Pulmonary artery endothelial cell (primary cell): ENCODE measurements around the gene AQP3. TPM values are rescaled to one million over a fixed set of nuclear protein-coding genes. Genes with fewer than 3 reads are reported as not detected.
A peak's percentile ranks its signal among the peaks of the same experiment; 100 is the strongest.
"Not testable (repeated sequence)": the region's sequence is repeated elsewhere in the genome, so short reads cannot be mapped to it uniquely, and the experiment has no call there.

Source experiments
- DNase-seq: peaks from one replicate; pipeline ENCODE4 v3.0.0-alpha.2; 2011; ENCODE audit warnings: low read depth, low spot score
- total RNA-seq: library from RNA; depleted of rRNA; stranded (reverse); fragments of >200 nt; gene quantifications from 2 replicates; pipeline ENCODE4 v1.2.3, GENCODE V29; 2014

Gene AQP3
- total RNA-seq, 1 donor from 2014 or later: 0.20 TPM

DNA sequence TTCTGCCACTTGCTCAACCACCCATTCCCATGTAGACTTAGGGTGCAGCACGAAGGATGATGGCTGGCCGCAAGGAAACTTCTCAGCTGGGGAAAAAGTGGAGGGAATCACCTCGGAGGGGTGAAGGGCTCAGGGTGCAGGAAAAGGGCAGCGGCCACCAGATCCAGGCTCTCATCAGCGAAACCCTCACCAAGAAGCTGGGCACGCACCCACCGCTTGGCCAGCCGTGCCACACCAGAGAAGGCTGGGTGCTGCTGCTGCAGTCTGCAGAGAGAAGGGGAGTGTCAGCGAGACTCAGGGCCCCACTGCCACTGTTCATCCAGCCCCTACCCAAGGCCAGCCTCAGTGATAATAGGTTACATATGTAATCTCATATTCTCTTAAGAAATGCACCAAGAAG lies 17.7 kb upstream of the AQP3 start:
- no peak for DNase-seq

DNA sequence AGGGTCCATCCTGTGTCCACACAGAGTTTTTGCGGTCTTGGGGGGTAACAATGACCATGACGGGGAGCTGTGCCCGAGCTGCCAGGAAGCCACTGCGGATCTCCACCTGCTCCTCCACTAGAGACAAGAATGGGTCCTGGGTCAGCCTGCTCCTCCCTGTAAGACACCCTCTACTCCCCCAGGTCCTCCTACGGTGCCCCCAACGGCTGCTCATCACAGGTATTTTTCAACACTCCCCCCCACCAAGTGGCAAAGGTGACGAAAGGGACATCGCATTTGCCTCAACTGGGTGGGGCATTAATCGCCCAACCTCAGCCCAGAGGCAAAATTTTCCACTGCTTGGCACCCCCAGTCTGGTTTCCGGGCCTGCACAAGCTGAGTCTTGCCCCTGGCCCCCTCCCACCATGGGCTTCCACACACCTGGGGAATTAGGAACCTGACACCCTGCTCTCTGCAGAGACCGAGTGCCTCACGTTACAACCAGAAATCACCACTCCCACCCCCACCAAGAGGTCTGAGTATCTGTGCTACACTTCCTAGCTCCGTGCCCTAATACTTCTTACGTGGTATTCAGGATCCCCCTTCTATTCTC lies 16.7 kb upstream of the AQP3 start:
- DNase-seq: no peak

DNA sequence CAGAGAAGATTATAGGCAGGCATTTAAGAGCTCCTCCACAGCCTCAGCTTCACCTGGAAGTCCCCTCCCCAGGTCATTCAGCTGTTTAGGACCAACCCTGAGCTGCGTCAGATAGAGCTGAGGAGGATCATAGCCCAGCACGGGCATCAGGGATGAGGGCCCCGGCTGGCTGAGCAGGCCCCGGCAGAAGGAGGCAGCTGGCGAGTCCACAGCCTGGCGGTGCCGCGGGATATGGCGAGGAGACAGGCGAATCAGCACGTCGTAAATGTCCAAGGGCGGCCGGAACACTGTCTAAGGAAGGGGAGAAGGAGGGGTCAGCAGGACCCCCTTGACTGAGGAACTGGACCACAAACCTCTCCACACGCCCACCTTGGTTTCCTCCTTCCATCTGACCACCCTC lies 15.8 kb upstream of the AQP3 start:
- DNase-seq: no peak

DNA sequence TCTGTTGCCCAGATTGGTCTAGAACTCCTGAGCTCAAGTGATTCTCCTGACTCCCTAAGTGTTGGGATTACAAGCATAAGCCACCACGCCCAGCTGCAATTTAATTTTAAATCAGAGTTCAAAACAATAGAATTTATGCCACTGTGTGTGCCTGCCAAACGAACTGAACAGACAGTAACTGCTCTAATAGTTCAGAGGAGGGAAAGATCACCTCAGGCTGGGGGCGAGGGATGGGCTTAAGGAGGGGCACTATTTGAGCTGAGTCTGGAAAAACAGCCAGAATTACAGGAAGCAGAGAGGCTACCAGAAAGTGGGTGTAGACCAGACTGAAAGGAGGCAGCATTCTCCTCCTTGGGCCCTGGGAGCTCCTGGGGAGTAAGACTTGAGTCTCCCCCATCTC lies 14.1 kb upstream of the AQP3 start:
- DNase-seq: no peak

DNA sequence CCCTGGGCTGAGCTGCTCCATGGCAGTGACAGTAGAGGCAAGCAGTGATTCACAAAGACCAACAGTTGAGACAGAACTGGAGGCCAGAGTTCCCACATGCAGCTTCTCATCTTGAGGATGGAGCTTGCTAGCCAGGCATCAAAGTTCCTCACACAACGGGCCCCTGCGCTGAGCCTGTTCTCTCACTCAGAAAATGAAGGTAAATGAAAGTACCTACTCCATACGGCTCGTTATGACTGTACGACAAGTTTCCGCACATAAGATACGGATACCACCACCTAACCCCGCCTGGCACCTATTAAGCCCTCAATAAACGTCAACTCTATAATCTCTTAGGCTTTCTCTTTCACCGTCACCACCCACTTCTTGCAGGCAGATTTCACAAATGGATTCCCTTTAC lies 13.5 kb upstream of the AQP3 start:
- DNase-seq: no peak

DNA sequence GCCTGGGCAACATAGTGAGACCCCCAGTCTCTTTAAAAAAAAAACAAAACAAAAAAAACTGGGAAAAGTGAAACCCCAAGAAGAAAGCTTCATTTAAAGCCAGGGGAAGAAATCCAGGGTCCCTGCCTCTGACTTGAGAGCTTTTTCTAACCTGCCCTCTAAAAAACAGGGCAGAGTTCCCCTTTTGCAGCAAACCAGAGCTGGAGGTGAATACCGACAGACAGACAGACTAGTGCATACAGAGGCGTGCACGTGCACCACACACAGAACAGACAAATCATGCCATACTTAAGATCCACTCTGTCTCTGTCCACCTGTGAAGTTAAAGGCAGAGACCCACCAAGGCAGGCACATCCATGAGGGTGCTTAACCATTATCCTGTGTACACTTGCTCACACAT lies 11.7 kb upstream of the AQP3 start:
- DNase-seq: no peak

DNA sequence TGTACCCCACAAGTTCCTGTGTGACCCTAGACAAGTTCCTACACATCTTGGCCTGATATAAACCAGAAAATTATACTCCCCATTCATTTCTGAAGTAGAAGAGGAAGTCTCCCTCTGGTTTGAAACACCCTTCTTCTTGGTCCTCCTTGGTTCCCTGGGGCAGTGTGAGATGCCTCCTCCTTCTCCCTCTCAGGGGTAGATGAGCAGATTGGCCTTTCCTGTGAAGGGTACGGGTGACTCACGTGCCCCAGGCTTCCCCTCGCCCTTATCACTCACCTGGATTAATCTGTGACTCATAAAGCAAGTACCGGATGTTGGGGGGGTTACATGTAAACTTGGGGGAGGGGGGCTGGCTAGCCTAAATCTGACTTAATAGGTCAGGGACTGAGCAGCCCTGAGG lies 11.1 kb upstream of the AQP3 start:
- no peak for DNase-seq

DNA sequence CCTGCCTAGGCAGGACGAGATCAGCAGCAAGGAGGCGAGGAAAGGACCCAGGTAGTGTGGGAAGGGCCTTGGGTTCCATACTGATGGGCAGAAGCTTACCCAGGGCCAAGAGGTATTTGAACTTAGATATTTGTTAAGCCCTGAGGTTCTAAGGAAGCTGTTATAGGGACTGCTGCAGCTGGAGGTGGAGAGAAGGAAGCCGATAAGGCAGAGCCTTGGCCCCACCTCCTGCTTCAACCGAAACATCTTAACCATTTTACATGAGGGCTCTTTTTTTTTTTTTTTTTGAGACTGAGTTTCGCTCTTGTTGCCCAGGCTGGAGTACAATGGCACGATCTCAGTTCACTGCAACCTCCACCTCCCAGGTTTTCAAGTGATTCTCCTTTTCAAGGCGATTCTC lies 8.6 kb upstream of the AQP3 start:
- DNase-seq: no peak

DNA sequence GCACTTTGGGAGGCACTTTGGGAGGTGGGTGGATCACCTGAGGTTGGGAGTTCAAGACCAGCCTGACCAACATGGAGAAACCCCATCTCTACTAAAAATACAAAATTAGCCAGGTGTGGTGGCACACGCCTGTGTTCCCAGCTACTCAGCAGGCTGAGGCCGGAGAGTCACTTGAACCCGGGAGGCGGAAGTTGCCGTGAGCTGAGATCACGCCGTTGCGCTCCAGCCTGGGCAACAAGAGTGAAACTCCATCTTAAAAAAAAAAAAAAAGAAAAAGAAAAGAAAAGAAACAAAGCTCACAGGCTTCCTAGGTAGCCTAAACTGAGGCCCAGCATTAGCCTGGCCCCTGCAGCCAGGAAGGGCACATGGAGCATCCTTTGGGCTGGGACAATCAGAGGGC lies 8.1 kb upstream of the AQP3 start:
- not testable (repeated sequence) for DNase-seq

DNA sequence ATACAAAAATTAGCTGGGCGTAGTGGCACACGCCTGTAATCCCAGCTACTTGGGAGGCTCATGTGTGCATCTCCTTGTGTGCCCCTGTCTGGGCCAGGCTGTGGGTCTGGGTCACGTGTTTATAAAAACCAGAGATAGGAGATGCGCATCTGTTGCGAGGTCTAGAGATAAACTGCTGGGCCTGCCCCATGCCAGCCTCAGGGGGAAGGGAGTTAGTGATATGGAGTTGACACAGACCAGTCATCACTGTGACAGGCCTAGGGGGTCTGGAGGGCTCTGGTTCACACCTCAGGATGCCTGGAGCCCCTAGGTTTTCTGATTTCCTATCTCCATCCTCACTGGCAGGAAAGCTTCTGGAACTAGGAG lies 7.3 kb upstream of the AQP3 start:
- not testable (repeated sequence) for DNase-seq

DNA sequence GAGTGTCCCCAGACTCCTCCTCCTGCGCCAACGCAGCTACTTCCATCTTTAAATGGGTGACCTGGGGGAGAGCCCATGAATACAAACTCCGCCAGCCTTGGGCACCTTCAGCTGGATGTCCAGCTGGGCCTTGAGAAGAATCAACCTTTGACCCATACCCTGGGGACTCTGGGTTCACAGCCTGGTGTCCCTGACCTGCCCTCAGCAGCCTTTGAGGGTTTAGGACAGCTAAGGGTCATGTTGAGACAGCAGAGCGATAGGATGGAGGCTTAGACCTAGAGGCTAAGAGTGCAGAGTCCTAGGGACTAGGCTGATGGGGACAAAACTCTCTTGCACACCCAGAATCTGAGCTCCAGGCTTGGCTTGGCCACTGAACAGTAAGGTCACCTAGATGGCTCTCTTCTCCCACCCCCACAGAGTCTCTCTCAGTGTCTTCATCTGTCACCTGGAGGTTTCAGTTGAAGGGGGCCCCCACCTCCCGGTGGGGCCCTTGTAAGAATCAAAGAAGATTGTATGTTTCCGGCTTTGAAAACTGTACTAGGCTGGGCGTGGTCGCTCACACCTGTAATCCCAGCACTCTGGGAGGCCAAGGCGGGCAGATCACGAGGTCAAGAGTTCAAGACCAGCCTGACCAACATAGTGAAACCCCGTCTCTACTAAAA lies 6.7 kb upstream of the AQP3 start:
- no peak for DNase-seq

DNA sequence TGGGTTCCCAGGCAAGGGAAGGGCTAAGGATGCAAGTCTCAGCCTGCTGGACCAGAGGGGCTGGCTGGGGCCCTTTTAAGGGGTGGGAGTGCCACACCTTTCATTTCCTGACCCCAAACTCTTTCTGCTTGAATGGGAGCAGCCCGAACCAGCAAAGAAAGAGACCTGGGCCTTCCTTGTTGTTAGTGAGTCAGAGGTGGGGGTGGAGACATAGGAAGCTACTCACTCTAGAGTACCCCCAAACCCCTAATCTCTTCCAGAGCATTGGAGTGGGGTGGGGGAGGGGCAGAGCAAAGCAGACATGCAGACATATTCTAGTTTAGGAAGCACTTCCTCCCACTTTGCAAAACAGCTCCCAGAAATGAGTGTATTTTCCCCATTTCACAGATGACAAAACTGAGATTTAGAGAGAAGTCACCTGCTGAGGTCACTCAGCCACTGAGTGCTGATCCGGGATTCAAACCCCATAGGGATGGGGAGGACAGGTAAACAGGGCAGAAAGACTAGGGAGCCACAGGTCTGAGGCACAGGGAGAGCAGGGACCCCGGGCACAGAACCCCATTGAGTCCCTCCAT lies 6.0 kb upstream of the AQP3 start:
- DNase-seq: no peak

DNA sequence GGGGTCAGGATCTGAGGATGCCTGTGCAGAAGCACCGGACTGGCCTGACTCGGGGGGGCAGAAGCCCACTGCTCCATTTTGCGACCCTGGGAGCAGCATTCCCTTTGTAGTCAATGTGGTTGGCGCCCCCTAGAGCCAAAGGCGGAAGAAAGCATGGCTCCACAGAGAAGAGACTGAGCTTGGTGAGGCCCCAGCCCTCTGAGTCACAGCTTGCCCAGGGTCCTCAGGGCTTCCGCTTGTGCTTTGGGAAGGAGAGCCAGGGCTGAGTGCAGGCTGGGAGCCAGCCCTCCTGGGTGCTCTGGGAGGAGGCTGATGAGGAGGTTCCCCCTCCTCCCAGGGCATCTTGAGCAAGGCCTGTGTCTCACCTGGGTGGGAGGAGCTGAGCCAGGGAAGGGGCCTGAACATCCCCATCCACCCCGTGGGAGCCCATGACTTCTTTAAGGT lies 5.5 kb upstream of the AQP3 start:
- peak; percentile 19 for DNase-seq

DNA sequence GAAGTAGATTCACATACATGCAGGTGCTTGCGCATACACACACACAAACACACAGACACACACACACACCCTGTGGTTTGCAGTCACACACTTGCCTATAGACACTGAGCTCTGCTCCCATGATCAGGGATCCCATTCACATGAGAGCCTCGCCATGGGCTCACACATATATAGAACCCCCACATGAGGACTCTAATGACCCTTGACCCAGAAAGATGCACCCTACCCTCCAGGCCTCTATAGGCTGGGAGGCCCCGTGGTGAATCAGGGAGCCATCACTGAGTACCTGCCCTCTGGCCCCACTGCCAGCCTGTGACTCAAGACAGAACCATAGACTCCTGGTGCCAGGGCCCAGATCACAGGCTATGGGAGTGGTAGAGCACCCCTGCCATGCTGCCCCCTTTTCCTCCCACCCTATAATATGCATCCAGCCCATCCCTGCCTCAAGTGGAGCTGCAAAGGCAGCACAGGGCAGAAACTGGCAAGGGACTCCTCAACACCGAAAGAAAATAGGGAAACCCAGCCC lies 3.3 kb upstream of the AQP3 start:
- no peak for DNase-seq

DNA sequence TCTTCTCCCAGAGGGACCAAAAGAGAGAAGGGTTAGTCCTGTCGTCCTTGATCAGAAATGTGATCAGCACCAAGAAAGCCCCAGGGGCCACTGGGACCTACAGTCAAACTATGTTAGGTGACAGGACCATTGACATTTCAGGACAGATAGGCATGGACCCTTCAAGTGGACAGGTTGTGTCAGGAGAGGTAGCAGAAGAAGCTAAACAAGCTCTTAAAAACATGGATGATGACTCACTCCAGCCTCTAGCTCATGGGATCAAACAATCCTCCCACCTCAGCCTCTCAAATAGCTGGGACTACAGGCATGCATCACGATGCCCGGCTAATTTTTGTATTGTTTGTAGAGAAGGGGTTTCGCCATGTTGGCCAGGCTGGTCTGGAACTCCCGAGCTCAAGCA lies 2.3 kb upstream of the AQP3 start:
- DNase-seq: no peak

DNA sequence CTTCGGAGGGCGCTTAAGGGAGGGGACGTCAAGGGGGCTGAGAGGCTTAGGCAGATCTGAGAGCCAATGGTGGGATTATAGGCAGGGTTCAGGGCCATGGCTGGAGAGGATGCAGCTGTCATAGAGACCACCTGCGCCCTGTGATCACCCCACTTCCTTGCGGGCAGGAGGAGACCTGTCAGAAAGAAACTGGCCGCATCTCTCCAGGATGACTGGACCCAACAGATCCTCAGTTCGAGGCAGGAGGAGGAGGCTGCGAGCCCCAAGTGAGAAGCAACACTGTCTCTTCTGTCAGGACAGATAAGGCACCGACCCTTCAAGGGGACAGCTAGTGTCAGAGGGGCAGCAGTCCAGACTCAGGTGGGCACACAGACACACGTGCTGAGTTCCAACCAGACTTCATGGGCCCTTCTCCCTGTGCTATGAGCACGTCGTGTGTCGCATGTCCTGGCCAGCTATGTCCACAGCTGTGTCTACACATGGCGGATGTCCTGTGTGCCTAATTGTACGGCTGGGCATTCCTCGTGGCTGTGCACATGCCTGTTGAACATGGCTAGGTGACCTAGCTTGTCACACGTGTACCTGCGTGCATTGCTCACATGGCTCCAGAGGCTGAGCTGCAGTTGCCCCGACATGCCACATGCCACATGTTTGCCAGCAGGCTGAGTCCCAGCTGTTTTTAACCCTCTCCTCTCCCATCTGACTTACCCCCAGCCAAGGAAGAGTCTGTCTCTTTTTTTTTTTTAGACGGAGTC lies 583 bp upstream of the AQP3 start:
- no peak for DNase-seq

DNA sequence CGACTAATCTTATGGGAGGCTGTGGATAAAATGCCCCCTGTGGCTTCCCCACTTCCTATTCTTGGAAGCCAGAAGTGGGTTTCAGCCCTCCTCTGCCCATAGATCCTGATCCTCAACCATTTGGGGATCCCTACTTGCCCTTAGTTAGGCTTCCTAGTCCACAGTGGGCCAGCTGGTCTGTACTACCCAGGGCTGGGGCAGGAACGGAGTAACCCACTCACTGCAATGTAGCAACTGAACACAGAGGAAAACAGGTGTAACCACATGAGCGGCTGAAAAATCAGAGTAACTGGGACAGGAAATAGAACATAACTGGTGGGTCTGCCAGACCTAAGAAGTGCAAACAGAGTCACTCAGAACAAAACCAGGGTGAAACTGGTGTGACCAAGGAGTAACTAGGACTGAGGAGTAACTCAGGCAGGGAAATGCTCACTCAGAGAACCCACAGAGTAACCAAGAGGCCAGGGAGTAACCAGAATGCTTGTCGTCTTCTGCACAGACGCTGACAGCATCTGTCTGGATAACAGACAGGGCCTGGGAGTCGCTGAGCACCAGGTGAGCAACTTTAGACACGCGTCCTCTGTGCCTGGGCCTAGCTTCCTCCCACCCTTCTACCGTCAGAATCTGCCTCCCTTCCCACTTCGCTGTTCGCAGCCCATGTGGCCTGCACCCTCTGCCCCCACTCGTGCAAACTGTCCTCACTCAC lies 1.0 kb downstream of the AQP3 start:
- DNase-seq: no peak

DNA sequence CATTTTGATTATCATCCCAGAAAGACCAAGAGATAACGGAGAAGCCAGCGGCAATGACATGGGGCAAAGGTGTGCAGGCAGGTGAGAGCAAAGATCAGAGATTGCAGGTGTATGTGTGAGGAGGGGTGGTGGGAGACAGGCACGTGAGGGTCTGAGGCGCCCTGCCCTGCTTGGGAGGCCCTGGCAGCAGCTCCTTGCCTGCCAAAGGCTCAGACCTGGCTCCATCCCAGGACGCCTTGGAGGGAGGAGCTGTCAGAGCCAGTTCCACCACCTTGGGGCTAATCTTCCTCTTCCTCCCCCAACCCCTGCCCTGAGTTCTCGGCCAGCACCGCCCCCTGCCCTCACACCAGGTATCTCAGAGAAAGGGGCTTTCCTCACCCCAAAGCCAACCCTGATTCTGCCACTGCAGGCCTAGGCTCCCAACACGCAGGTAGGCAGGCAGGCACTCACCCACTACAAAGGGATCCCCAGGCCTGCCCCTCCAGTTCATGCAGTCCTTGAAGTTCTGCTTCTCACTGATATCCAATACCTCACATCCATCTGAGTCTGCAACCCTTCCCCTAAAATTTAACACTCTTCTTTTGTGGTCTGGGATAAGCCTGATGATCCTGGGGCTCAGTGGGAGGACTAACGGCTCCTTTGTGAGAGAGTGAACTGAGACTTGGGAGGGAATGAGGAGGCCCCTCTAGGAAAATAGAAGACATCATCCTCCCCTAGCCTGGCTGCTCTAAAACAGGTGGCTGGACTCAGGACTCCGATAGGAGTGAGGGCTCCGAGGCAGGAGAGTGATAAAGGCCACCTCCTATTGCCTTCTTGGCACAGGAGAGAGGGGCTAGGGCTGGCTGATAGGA lies 1.8 kb downstream of the AQP3 start:
- no peak for DNase-seq

DNA sequence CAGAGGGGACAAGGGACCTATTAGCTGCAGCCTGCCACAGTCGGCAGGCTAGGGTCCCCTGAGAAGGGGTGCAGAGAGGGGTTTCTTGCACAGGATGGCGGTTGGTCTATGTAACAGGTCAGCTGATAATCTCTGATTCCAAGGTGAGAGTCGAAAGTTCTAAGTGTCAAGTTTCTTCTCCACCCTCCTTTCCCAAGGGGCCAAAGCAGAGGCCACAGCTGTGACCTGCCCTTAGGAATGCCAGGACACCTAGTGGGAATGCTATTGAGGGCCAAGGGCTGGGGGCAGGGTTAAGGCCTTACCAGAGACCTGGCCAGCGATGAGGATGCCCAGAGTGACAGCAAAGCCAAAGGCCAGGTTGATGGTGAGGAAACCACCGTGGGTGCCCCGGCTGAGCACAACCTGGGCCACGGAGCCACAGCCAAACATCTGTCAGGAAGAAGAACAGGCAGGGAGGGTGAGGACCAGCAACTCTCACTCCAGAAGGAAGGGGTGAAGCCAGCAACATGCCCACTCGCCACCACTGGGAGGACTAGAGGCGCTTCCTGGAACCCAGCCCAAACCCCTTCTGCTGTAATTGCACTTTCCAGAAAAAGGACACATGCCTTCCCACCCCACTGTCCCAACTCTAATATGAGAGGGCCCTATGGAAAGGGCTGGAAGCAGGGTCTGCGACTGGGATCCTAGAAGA lies 3.8 kb downstream of the AQP3 start:
- DNase-seq: no peak

DNA sequence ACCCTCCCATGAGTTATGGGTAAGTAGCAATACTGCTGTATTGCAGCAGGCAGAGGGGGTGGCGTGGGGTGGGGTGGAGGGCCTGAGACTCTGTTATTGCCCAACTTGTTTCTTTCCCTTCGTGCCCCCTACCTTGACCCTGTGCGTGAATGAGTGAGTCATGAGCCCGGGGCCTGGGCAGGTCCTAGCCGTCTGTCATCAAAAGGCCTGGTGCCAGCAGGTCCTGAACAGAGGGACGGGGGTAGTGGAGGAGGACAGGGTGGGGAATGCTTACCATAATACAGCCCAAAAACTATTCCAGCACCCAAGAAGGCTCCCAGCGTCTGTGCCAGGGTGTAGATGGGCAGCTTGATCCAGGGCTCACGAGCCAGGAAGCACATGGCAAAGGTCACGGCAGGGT lies 4.3 kb downstream of the AQP3 start:
- no peak for DNase-seq
